ENCODE results near the gene PPFIBP1. TPM values are rescaled to one million over a fixed set of nuclear protein-coding genes. Genes with fewer than 3 reads are reported as not detected.

PPFIBP1 gene
- total and polyA plus RNA-seq, 2 of the 8 experiments (the other 6 are each of a cell fraction or from before 2014, with no cell fraction given) = 7.7 to 31.3 TPM

GRCh38 chr12:27561535-27562350 lies 37.7 kb downstream of the PPFIBP1 start:
- DNase-seq (ENCODE audit: low read depth in 1 of 2, low spot score in 2 of 2) (no peak), FAIRE-seq (no peak)
- H3K23ac ChIP-seq (ENCODE audit: insufficient read length) = no peak overlapping the region
- no peaks in the 10 kb centered on the region for H3K27me3 ChIP-seq (replicated peaks in 1 of 4; ENCODE audit: control insufficient read depth in 3 of 4, extremely low read depth in 1 of 4, insufficient read depth in 3 of 4, low read length in 3 of 4)
- no peaks in the 10 kb centered on the region for H3K23me2 ChIP-seq (ENCODE audit: low read depth, low read length)
- no peak overlapping the region for H2AFZ ChIP-seq (ENCODE audit: low read length)
- no peak overlapping the region for H4K91ac ChIP-seq (replicated peaks; ENCODE audit: insufficient read length, low read length)
- H2BK15ac ChIP-seq (ENCODE audit: low read length) = no peak overlapping the region
- H3K79me2 ChIP-seq (ENCODE audit: control insufficient read depth in 1 of 2, insufficient read depth in 2 of 2, low read length in 2 of 2) = 0 out of 4 replicates have a peak, but pooled peaks cover 0 to 2% of the 10 kb centered on the region in 2 experiments
- no peak overlapping the region for H3K4me2 ChIP-seq (ENCODE audit: insufficient read depth in 1 of 2, low read depth in 2 of 2, low read length in 2 of 2)
- no peaks in the 10 kb centered on the region for H3K79me1 ChIP-seq (ENCODE audit: low read depth, low read length)
- H3K36me3 ChIP-seq (ENCODE audit: control insufficient read depth in 2 of 4, insufficient read depth in 4 of 4, low read length in 3 of 4) = no peaks in the 10 kb centered on the region
- peaks cover 0 to 1% of the 10 kb centered on the region in 2 experiments for H4K20me1 ChIP-seq (replicated peaks in 1 of 2; ENCODE audit: control insufficient read depth in 1 of 2, insufficient read depth in 2 of 2, low read length in 2 of 2)
- no peak overlapping the region for H3K27ac ChIP-seq (ENCODE audit: low read depth, low read length)
- ChIA-PET POLR2A (ENCODE audit: partially characterized antibody) (interaction anchor here (0.6 kb wide), 1 partner anchor 66 kb away, joined by 3 read pairs; no protein-coding TSS in a partner anchor), CTCF (ENCODE audit: partially characterized antibody) (interaction anchor here (0.6 to 2.4 kb wide), 7 partner anchors 8 to 137 kb away, joined by 3 to 8 read pairs (median 3); no protein-coding TSS in a partner anchor)
- H2BK5ac ChIP-seq (ENCODE audit: low read depth, low read length) = no peak overlapping the region
- WGBS, 2 experiments (ENCODE audit: extremely low coverage in 1 of 2, insufficient coverage in 1 of 2, insufficient read length in 1 of 2, insufficient replicate concordance in 2 of 2, low coverage in 1 of 2, low lambda C conversion rate in 2 of 2, missing lambda C conversion rate in 1 of 2) = 77% methylated on average over 6 of the region's 6 CpGs; no CpG with 5 or more reads in 1 of the 2 experiments
- no peak overlapping the region for H3K14ac ChIP-seq (ENCODE audit: insufficient read length)
- H3K18ac ChIP-seq (ENCODE audit: extremely low read depth, low read length) = no peak overlapping the region
- H3K9me3 ChIP-seq (ENCODE audit: insufficient read depth in 2 of 2, low read depth in 1 of 2, low read length in 1 of 2) = no peaks in the 10 kb centered on the region
- peaks cover 0 to 4% (median 0%) of the 10 kb centered on the region in 4 experiments; a peak in 2 of 7 replicates for H3K4me1 ChIP-seq (replicated peaks in 1 of 4; ENCODE audit: control insufficient read depth in 3 of 4, insufficient read depth in 4 of 4, low read length in 3 of 4)
- H2AK5ac ChIP-seq (ENCODE audit: low read depth, low read length) = no peak overlapping the region
- no peak overlapping the region for H3K9ac ChIP-seq (replicated peaks in 1 of 4; ENCODE audit: extremely low read depth in 1 of 4, low read depth in 3 of 4, low read length in 3 of 4)
- H2BK120ac ChIP-seq (replicated peaks; ENCODE audit: low read depth, low read length) = no peak overlapping the region
- H2BK12ac ChIP-seq (ENCODE audit: low read depth, low read length) = no peak overlapping the region
- no peak overlapping the region; the same call in 1 of the 2 replicates for H4K8ac ChIP-seq (ENCODE audit: extremely low read depth, insufficient read depth, low read length)
- H3K56ac ChIP-seq (replicated peaks; ENCODE audit: insufficient read length, low read depth, low read length) = no peak overlapping the region
- no peak overlapping the region for H3K4ac ChIP-seq (replicated peaks; ENCODE audit: insufficient read length, low read depth, low read length)
- H2BK20ac ChIP-seq (ENCODE audit: low read length) = no peak overlapping the region
- H3K4me3 ChIP-seq (ENCODE audit: extremely low read depth in 1 of 4, insufficient read depth in 2 of 4, low read depth in 3 of 4, low read length in 4 of 4) = no peak overlapping the region
- no peak overlapping the region for H4K5ac ChIP-seq (ENCODE audit: insufficient read length, low read depth, low read length)
- TF ChIP-seq CHD1 (IDR thresholded peaks at IDR 0.05; ENCODE audit: low read depth, low read length) = no peak
- TF ChIP-seq GABPA (IDR thresholded peaks at IDR 0.05; ENCODE audit: borderline replicate concordance, insufficient read depth, low read length) = no peak
- TF ChIP-seq KDM1A (IDR thresholded peaks at IDR 0.05; ENCODE audit: borderline replicate concordance, low read length) = no peak
- no peak for TF ChIP-seq EZH2 (IDR thresholded peaks at IDR 0.05; ENCODE audit: low read depth, low read length, severe bottlenecking)
- TF ChIP-seq RXRA (IDR thresholded peaks at IDR 0.05; ENCODE audit: insufficient read depth, low read depth, low read length) = no peak
- TF ChIP-seq TCF12 (IDR thresholded peaks at IDR 0.05; ENCODE audit: low read depth, low read length) = no peak

Measured in H1 (cell line).